DOHH2 (cell line): ENCODE results near the gene HYDIN.

Experiments used
- H3F3A ChIP-seq: fragments of 200-600 bp; sonication (generic), shearing (Covaris generic); 2 replicates; pipeline ENCODE4 v1.6.0; 2016; ENCODE audit warnings: antibody characterized with exemption, mild to moderate bottlenecking; ENCODE audit not compliant: control insufficient read depth, insufficient read depth
- H3K27ac ChIP-seq: fragments of 200-600 bp; sonication (generic); 2 replicates; pipeline ENCODE4 v1.5.1; 2014; ENCODE audit warnings: low read depth, mild to moderate bottlenecking, low read length, moderate library complexity
- H3K27me3 ChIP-seq: fragments of 200-600 bp; sonication (generic); 2 replicates; pipeline ENCODE4 v1.6.1; 2014; ENCODE audit warnings: mild to moderate bottlenecking, low read length, mixed read lengths; ENCODE audit not compliant: control insufficient read depth
- H3K36me3 ChIP-seq: fragments of 200-600 bp; sonication (generic); 2 replicates; pipeline ENCODE4 v1.6.1; 2014; ENCODE audit warnings: mild to moderate bottlenecking, low read length, moderate library complexity, mixed read lengths; ENCODE audit not compliant: control insufficient read depth
- H3K4me1 ChIP-seq: fragments of 200-600 bp; sonication (generic); 2 replicates; pipeline ENCODE4 v1.6.1; 2014; ENCODE audit warnings: mild to moderate bottlenecking, low read length, mixed read lengths; ENCODE audit not compliant: control insufficient read depth
- H3K4me2 ChIP-seq: fragments of 200-600 bp; sonication (generic); 2 replicates; pipeline ENCODE4 v1.6.0; 2014; ENCODE audit warnings: mild to moderate bottlenecking, low read length, moderate library complexity
- H3K4me3 ChIP-seq: fragments of 200-600 bp; sonication (generic); 2 replicates; pipeline ENCODE4 v1.5.1; 2014; ENCODE audit warnings: mild to moderate bottlenecking, low read length, mixed read lengths
- H3K79me2 ChIP-seq: fragments of 200-600 bp; sonication (generic); 2 replicates; pipeline ENCODE4 v1.6.1; 2014; ENCODE audit warnings: mild to moderate bottlenecking, low read length, mixed read lengths; ENCODE audit not compliant: control insufficient read depth
- H3K9me2 ChIP-seq: fragments of 200-600 bp; sonication (generic); replicated peaks from 2 replicates; pipeline ENCODE4 v1.6.1; 2014; ENCODE audit warnings: mild to moderate bottlenecking, low read length, mixed read lengths; ENCODE audit not compliant: control insufficient read depth
- H3K9me3 ChIP-seq: fragments of 200-600 bp; sonication (generic); 2 replicates; pipeline ENCODE4 v1.6.1; 2014; ENCODE audit warnings: antibody characterized with exemption, low read length, mixed read lengths; ENCODE audit not compliant: control insufficient read depth, insufficient read depth
- H4K20me1 ChIP-seq: fragments of 200-600 bp; sonication (generic); 2 replicates; pipeline ENCODE4 v1.6.0; 2014; ENCODE audit warnings: low read depth, mild to moderate bottlenecking, antibody characterized with exemption, low read length, moderate library complexity; ENCODE audit not compliant: control insufficient read depth, insufficient read depth
- EZH2phosphoT487 ChIP-seq: fragments of 200-600 bp; sonication (generic); IDR thresholded peaks from 2 replicates; pipeline ENCODE4 v1.6.1; 2017; ENCODE audit warnings: borderline replicate concordance, mild to moderate bottlenecking, antibody characterized with exemption, low read length, moderate library complexity, mixed read lengths
- TF ChIP-seq, protein P1 (sequence below): fragments of 200-600 bp; sonication (generic); IDR thresholded peaks from one replicate; pipeline ENCODE4 v1.5.1; 2014; ENCODE audit warnings: antibody characterized with exemption, mild to moderate bottlenecking, low read depth, low read length; ENCODE audit not compliant: poor library complexity, severe bottlenecking

The HYDIN gene

DNA sequence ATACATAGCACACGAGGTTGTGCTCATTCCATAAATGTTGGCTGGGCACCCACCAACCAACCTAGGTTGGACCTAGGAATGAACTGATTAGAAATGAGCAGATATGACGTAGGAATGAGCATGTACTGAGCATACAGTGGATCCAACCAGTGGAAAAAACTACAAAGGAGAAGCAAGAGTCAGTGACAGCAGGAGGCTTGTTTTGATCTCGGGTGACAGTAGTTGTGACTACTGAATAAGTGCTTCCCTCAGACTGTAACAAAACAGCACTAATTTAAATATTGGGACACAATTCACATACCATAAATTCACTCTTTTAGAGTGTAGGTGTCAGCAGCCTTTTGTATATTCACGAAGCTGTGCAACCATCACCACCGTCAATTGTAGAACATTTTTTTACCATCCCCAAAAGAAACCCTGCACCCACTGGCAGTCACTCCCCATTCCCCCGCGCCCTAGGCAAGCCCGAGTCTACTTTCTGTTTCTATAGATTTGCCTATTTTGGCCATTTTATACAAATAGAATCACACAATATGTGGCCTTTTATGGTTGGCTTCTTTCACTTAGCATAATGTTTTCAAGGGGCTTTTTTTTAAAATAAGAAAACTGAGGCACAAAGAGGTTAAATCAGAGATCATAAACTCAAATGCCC is 436.5 kb downstream of the HYDIN start:
- TF ChIP-seq, protein P1, sequence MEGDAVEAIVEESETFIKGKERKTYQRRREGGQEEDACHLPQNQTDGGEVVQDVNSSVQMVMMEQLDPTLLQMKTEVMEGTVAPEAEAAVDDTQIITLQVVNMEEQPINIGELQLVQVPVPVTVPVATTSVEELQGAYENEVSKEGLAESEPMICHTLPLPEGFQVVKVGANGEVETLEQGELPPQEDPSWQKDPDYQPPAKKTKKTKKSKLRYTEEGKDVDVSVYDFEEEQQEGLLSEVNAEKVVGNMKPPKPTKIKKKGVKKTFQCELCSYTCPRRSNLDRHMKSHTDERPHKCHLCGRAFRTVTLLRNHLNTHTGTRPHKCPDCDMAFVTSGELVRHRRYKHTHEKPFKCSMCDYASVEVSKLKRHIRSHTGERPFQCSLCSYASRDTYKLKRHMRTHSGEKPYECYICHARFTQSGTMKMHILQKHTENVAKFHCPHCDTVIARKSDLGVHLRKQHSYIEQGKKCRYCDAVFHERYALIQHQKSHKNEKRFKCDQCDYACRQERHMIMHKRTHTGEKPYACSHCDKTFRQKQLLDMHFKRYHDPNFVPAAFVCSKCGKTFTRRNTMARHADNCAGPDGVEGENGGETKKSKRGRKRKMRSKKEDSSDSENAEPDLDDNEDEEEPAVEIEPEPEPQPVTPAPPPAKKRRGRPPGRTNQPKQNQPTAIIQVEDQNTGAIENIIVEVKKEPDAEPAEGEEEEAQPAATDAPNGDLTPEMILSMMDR, result no peak
- no peak for TF ChIP-seq EZH2phosphoT487
- H3K9me2 ChIP-seq, result no peaks in the 10 kb centered on the region
- H3K27me3 ChIP-seq, result no peaks in the 10 kb centered on the region
- no peaks in the 10 kb centered on the region for H3K9me3 ChIP-seq
- peaks cover 11% of the 10 kb centered on the region for H3K36me3 ChIP-seq
- no peaks in the 10 kb centered on the region for H3F3A ChIP-seq
- peaks cover 19% of the 10 kb centered on the region for H4K20me1 ChIP-seq
- H3K79me2 ChIP-seq, result peaks cover 96% of the 10 kb centered on the region
- no peak overlapping the region for H3K4me3 ChIP-seq
- H3K4me1 ChIP-seq, result peaks cover 15% of the 10 kb centered on the region
- H3K4me2 ChIP-seq, result peak overlapping the region; percentile 21; the same call in 1 of the 2 replicates
- H3K27ac ChIP-seq, result no peak overlapping the region

DNA sequence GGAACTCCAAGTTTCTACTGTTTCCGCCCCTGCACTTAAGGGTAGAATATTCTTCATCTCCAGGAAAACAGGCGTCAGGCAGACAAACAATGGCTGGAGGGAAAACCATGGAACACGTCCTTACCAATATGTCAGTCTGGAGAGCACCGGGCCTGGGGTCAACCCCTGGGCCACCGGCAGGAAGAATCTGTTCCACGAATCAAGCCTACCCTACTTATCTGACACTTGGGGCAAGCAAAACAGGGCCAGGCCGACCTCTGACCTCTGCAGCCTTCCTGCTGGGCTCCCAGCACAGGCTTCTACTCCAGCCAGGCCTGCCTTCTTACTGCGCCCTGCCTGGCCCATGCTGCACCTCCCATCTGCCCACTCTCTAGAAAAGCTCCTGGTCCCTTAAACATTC is 439.7 kb downstream of the HYDIN start:
- Histone ChIP-seq H3K27ac (no peak overlapping the region), H3K79me2 (peaks cover 82% of the 10 kb centered on the region), H3F3A (no peaks in the 10 kb centered on the region), H3K9me2 (no peaks in the 10 kb centered on the region), H3K4me1 (peaks cover 12% of the 10 kb centered on the region), H4K20me1 (peaks cover 19% of the 10 kb centered on the region), H3K36me3 (peaks cover 8% of the 10 kb centered on the region), H3K9me3 (no peaks in the 10 kb centered on the region), H3K27me3 (no peaks in the 10 kb centered on the region), H3K4me2 (no peak overlapping the region), H3K4me3 (no peak overlapping the region)
- TF ChIP-seq, protein P1, result no peak
- TF ChIP-seq EZH2phosphoT487, result no peak

DNA sequence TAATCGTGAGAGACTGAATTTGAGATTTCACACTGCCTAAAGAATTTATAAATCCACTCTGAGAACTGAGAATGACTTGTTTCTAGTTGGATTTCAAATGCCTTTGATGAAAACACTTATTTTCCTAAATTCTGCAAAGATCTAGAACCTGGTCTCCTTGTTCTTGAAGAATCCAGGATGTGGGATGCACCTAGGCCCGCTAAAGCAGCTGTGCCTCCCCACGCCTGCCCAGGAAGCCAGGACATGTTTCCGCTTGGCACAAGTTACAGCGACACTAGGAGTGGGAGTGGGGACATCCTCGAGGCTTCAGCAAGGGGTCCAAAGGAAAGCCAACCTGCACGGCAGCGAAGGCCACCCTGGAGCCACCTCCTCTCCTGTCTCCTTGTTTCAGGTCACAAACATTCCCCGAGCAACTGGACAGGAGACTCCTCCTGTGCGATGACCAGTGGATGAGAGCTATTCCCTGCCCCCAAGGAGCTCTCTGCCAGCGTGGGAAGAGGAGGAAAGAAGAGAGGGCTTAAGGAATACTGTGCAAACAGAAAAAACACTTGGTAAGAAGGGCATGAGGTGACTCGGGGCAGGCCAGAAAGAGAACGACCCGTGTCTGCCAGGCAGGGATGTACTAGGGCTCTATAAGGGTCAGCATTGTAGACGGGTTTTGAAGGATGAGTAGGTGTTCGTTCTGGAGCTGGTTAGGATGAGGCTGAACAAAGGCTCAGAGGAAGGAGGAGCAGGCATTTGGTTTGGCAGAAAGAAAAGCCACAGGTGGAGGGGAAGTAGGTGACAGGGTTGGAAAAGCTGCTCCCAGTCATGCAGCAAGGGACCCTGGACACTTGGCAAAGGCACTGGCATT is 440.7 kb downstream of the HYDIN start:
- Histone ChIP-seq H3K4me3 (no peak overlapping the region), H4K20me1 (peaks cover 19% of the 10 kb centered on the region), H3K36me3 (peaks cover 18% of the 10 kb centered on the region), H3K4me2 (no peak overlapping the region), H3K9me2 (no peaks in the 10 kb centered on the region), H3K79me2 (peaks cover 72% of the 10 kb centered on the region), H3K4me1 (peaks cover 11% of the 10 kb centered on the region), H3K9me3 (no peaks in the 10 kb centered on the region), H3K27ac (no peak overlapping the region), H3K27me3 (no peaks in the 10 kb centered on the region), H3F3A (no peaks in the 10 kb centered on the region)
- TF ChIP-seq EZH2phosphoT487, result no peak
- TF ChIP-seq, protein P1, result no peak
